Measurements from ENCODE around the gene LHB. TPM values are rescaled to one million over a fixed set of nuclear protein-coding genes. Genes with fewer than 3 reads are reported as not detected.

LHB gene
- total and polyA plus RNA-seq, 2 donors (not counting 1 experiment from before 2014, with no cell fraction given), result not detected

- peaks cover 19% of the 10 kb centered on the region for H3K79me2 ChIP-seq (ENCODE audit: control insufficient read depth, insufficient read depth, low read length)
- peaks cover 6% of the 10 kb centered on the region for H4K20me1 ChIP-seq (ENCODE audit: control insufficient read depth, extremely low read depth, insufficient read depth, low read length)
- no peak overlapping the region for H3K27ac ChIP-seq (ENCODE audit: insufficient read depth, low read length)
- H3K36me3 ChIP-seq (ENCODE audit: control insufficient read depth, insufficient read depth, low read length), result peaks cover 20% of the 10 kb centered on the region
- peak overlapping the region; percentile 9 for H3K4me2 ChIP-seq (ENCODE audit: extremely low read depth, insufficient read depth, low read length)
- H3K4me3 ChIP-seq (replicated peaks in 1 of 4; ENCODE audit: control extremely low read depth in 1 of 4, insufficient read depth in 1 of 4, low read depth in 3 of 4, low read length in 4 of 4), result peak overlapping the region in 2 of 4 experiments; percentile 94 to 99
- TF ChIP-seq EZH2 (IDR thresholded peaks at IDR 0.05; ENCODE audit: low read length, missing control alignments) (no peak), CTCF (conservative IDR thresholded peaks at IDR 0.05 in 1 of 2, IDR thresholded peaks at IDR 0.05 in 1 of 2; ENCODE audit: low read depth in 1 of 2, low read length in 2 of 2) (no peak)
- H3K9ac ChIP-seq (ENCODE audit: insufficient read depth, low read length), result no peak overlapping the region
- H3K4me1 ChIP-seq (ENCODE audit: control insufficient read depth, extremely low read depth, insufficient read depth, low read length), result peaks cover 15% of the 10 kb centered on the region
- no peaks in the 10 kb centered on the region for H3K27me3 ChIP-seq (ENCODE audit: control insufficient read depth, insufficient read depth, low read length)
- H3K9me3 ChIP-seq (ENCODE audit: control insufficient read depth, insufficient read depth, low read depth, low read length), result no peaks in the 10 kb centered on the region
- H2AFZ ChIP-seq (ENCODE audit: low read length), result no peak overlapping the region
- peak; percentile 49 to 78 for DNase-seq (ENCODE audit: low read depth in 2 of 2)
These were observed 49.3 kb downstream of the LHB start for GRCh38 chr19:48967346-48968178.

DNA sequence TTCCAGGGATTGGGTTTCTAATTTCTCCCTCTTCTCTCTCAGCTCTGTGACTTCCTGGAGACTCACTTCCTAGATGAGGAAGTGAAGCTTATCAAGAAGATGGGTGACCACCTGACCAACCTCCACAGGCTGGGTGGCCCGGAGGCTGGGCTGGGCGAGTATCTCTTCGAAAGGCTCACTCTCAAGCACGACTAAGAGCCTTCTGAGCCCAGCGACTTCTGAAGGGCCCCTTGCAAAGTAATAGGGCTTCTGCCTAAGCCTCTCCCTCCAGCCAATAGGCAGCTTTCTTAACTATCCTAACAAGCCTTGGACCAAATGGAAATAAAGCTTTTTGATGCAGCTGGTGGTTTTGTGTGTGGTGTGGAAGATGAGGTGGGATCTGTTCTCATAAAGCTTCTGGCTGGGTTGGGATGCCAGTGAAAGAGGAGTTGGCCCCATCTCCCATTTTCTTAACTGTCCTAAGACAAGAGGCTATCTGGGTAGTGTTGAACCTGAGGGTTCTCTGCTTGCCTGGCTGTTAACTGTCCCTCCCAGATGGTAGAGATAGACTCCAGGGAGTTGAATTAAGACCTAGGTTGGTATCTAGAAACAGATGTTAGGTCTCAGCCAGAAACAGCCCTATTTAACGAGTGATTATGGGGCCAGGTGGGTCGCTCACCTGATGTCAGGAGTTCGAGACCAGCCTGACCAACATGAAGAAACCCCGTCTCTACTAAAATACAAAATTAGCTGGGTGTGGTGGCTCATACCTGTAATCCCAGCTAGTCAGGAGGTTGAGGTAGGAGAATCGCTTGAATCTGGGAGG, 50.1 kb downstream of the LHB start:
- peaks cover 19% of the 10 kb centered on the region for H3K79me2 ChIP-seq (ENCODE audit: control insufficient read depth, insufficient read depth, low read length)
- peak overlapping the region; percentile 34 for H3K9ac ChIP-seq (ENCODE audit: insufficient read depth, low read length)
- H3K4me3 ChIP-seq (replicated peaks in 1 of 4; ENCODE audit: control extremely low read depth in 1 of 4, insufficient read depth in 1 of 4, low read depth in 3 of 4, low read length in 4 of 4), result peak overlapping the region; percentile 39 to 99 (median 79)
- H2AFZ ChIP-seq (ENCODE audit: low read length), result no peak overlapping the region
- H3K9me3 ChIP-seq (ENCODE audit: control insufficient read depth, insufficient read depth, low read depth, low read length), result no peaks in the 10 kb centered on the region
- no peaks in the 10 kb centered on the region for H3K27me3 ChIP-seq (ENCODE audit: control insufficient read depth, insufficient read depth, low read length)
- peak overlapping the region; percentile 85 for H3K4me2 ChIP-seq (ENCODE audit: extremely low read depth, insufficient read depth, low read length)
- TF ChIP-seq EZH2 (IDR thresholded peaks at IDR 0.05; ENCODE audit: low read length, missing control alignments), result no peak
- no peak for TF ChIP-seq CTCF (conservative IDR thresholded peaks at IDR 0.05 in 1 of 2, IDR thresholded peaks at IDR 0.05 in 1 of 2; ENCODE audit: low read depth in 1 of 2, low read length in 2 of 2)
- peak overlapping the region; percentile 23 for H3K27ac ChIP-seq (ENCODE audit: insufficient read depth, low read length)
- peaks cover 6% of the 10 kb centered on the region for H4K20me1 ChIP-seq (ENCODE audit: control insufficient read depth, extremely low read depth, insufficient read depth, low read length)
- no peak for DNase-seq (ENCODE audit: low read depth in 2 of 2)
- H3K36me3 ChIP-seq (ENCODE audit: control insufficient read depth, insufficient read depth, low read length), result peaks cover 22% of the 10 kb centered on the region
- peaks cover 19% of the 10 kb centered on the region for H3K4me1 ChIP-seq (ENCODE audit: control insufficient read depth, extremely low read depth, insufficient read depth, low read length)

Other genes starting within 250 kb of the LHB start
- 22.1 and 33.9 TPM in 2 replicates for gene BCAT2, start 206.1 kb downstream of the LHB start, total RNA-seq
- 22.8 and 23.2 TPM in 2 replicates for gene BCAT2, start 206.1 kb downstream of the LHB start, polyA plus RNA-seq
- 7.7 and 11.1 TPM in 2 replicates for gene HSD17B14, start 180.6 kb downstream of the LHB start, total RNA-seq
- 2.7 and 4.5 TPM in 2 replicates for gene HSD17B14, start 180.6 kb downstream of the LHB start, polyA plus RNA-seq
- 18.7 and 20.0 TPM in 2 replicates for gene PLEKHA4, start 148.5 kb downstream of the LHB start, total RNA-seq
- 6.6 and 11.1 TPM in 2 replicates for gene PLEKHA4, start 148.5 kb downstream of the LHB start, polyA plus RNA-seq
- gene PPP1R15A, start 144.7 kb downstream of the LHB start, total RNA-seq, result 87.3 and 166 TPM in 2 replicates
- gene PPP1R15A, start 144.7 kb downstream of the LHB start, polyA plus RNA-seq, result 46.3 and 116 TPM in 2 replicates
- gene TULP2, start 118.3 kb downstream of the LHB start, total RNA-seq, result 0.51 and 0.83 TPM in 2 replicates
- gene TULP2, start 118.3 kb downstream of the LHB start, polyA plus RNA-seq, result 0.10 and 0.28 TPM in 2 replicates
- gene NUCB1, start 116.8 kb downstream of the LHB start, total RNA-seq, result 130 and 137 TPM in 2 replicates
- 101 and 129 TPM in 2 replicates for gene NUCB1, start 116.8 kb downstream of the LHB start, polyA plus RNA-seq
- gene DHDH, start 83.4 kb downstream of the LHB start, total RNA-seq, result 0.17 TPM in 1 of 2 replicates, not detected in the other
- gene DHDH, start 83.4 kb downstream of the LHB start, polyA plus RNA-seq, result 0.08 TPM in 1 of 2 replicates, not detected in the other
- 106 and 194 TPM in 2 replicates for gene BAX, start 62.2 kb downstream of the LHB start, total RNA-seq
- 70.1 and 90.3 TPM in 2 replicates for gene BAX, start 62.2 kb downstream of the LHB start, polyA plus RNA-seq
- 6,440 and 8,266 TPM in 2 replicates for gene FTL, start 51.8 kb downstream of the LHB start, total RNA-seq
- gene FTL, start 51.8 kb downstream of the LHB start, polyA plus RNA-seq, result 1,844 and 2,689 TPM in 2 replicates
- 18.7 and 31.2 TPM in 2 replicates for gene GYS1, start 23.8 kb downstream of the LHB start, total RNA-seq
- gene GYS1, start 23.8 kb downstream of the LHB start, polyA plus RNA-seq, result 42.8 and 43.0 TPM in 2 replicates
- 128 and 158 TPM in 2 replicates for gene RUVBL2, start 23.2 kb downstream of the LHB start, total RNA-seq
- 77.6 and 157 TPM in 2 replicates for gene RUVBL2, start 23.2 kb downstream of the LHB start, polyA plus RNA-seq
- not detected in 2 replicates for gene CGB3, start 7.2 kb upstream of the LHB start, total RNA-seq
- gene CGB3, start 7.2 kb upstream of the LHB start, polyA plus RNA-seq, result not detected in 2 replicates
- gene CGB2, start 14.8 kb upstream of the LHB start, total RNA-seq, result not detected in 2 replicates
- gene CGB2, start 14.8 kb upstream of the LHB start, polyA plus RNA-seq, result not detected in 2 replicates
- gene CGB1, start 19.8 kb upstream of the LHB start, total RNA-seq, result not detected in 2 replicates
- not detected in 2 replicates for gene CGB1, start 19.8 kb upstream of the LHB start, polyA plus RNA-seq
- gene CGB5, start 26.8 kb upstream of the LHB start, total RNA-seq, result not detected in 2 replicates
- not detected in 2 replicates for gene CGB5, start 26.8 kb upstream of the LHB start, polyA plus RNA-seq
- gene CGB8, start 32.0 kb upstream of the LHB start, total RNA-seq, result not detected in 2 replicates
- gene CGB8, start 32.0 kb upstream of the LHB start, polyA plus RNA-seq, result not detected in 2 replicates
- under 0.01 TPM in 2 replicates for gene CGB7, start 40.7 kb upstream of the LHB start, total RNA-seq
- gene CGB7, start 40.7 kb upstream of the LHB start, polyA plus RNA-seq, result 0.07 and 0.12 TPM in 2 replicates
- not detected in 2 replicates for gene NTF4, start 47.7 kb upstream of the LHB start, total RNA-seq
- not detected in 2 replicates for gene NTF4, start 47.7 kb upstream of the LHB start, polyA plus RNA-seq
- not detected in 2 replicates for gene KCNA7, start 55.6 kb upstream of the LHB start, total RNA-seq
- not detected in 2 replicates for gene KCNA7, start 55.6 kb upstream of the LHB start, polyA plus RNA-seq
- gene SNRNP70, start 68.4 kb upstream of the LHB start, total RNA-seq, result 114 and 142 TPM in 2 replicates
- gene SNRNP70, start 68.4 kb upstream of the LHB start, polyA plus RNA-seq, result 72.2 and 83.0 TPM in 2 replicates
- 8.0 and 10.9 TPM in 2 replicates for gene LIN7B, start 97.3 kb upstream of the LHB start, total RNA-seq
- gene LIN7B, start 97.3 kb upstream of the LHB start, polyA plus RNA-seq, result 2.6 TPM in 2 replicates
- gene C19orf73, start 102.1 kb upstream of the LHB start, total RNA-seq, result 0.51 and 0.83 TPM in 2 replicates
- gene C19orf73, start 102.1 kb upstream of the LHB start, polyA plus RNA-seq, result 0.27 and 0.30 TPM in 2 replicates
- 0.77 and 1.3 TPM in 2 replicates for gene PPFIA3, start 102.5 kb upstream of the LHB start, total RNA-seq
- 0.37 and 0.62 TPM in 2 replicates for gene PPFIA3, start 102.5 kb upstream of the LHB start, polyA plus RNA-seq
- under 0.01 TPM in 1 of 2 replicates, not detected in the other for gene HRC, start 138.3 kb upstream of the LHB start, total RNA-seq
- 0.16 TPM in 1 of 2 replicates, not detected in the other for gene HRC, start 138.3 kb upstream of the LHB start, polyA plus RNA-seq
- 6.9 and 18.7 TPM in 2 replicates for gene TRPM4, start 140.7 kb upstream of the LHB start, total RNA-seq
- 6.1 and 6.7 TPM in 2 replicates for gene TRPM4, start 140.7 kb upstream of the LHB start, polyA plus RNA-seq